HS-27A (cell line): ENCODE measurements around the gene TNXB.
"Not testable (repeated sequence)": the region's sequence is repeated elsewhere in the genome, so short reads cannot be mapped to it uniquely, and the experiment has no call there.

Experiments used
- DNase-seq: peaks from one replicate; pipeline ENCODE4 v3.0.0-alpha.2; 2012; ENCODE audit warnings: low read depth, missing footprints

TNXB gene

DNA sequence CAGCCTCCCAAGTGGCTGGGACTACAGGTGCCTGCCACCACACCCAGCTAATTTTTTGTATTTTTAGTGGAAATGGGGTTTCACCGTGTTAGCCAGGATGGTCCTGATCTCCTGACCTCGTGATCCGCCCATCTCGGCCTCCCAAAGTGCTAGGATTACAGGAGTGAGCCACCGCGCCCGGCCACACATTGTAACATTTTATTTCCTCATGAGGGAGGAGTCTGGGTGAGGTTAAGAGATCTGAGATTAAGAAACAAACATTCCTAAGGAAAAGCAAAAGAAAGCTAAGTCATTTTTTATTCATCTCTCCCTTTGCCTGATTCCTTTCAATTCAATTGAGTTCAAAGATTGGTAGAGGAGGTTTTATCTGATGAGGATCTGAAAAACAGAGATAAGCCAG is 35.1 kb upstream of the TNXB start:
- DNase-seq, result not testable (repeated sequence)

DNA sequence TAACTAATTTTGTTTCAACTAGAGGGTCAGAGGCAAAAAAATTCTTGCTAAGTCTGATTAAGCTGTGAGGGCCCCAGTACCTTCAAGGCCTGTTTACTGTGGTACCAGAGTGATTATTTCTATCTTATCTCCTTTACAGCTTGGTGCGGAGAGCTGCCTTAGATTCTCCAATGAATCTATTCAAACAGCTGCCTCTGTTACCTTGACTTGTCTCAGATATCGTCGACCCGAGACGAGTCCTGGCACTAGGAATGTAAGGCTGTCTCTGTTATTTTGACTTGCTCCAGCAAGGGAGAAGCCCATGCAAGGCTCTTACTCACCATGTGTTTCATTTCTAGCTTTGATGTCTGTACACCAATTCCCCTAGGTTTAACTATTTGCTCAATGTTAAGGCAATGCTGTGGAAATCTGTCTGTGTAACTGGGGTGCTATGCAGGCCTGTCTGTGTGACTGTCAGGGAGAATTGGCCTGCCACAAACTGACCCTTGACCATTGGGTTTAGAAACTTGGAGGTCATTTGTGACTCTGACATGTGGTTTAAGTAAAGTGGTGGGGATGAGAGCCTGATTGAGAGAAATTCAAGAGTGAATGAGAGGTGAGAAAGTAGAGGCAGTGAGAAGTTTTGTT is 31.4 kb upstream of the TNXB start:
- no peak for DNase-seq

DNA sequence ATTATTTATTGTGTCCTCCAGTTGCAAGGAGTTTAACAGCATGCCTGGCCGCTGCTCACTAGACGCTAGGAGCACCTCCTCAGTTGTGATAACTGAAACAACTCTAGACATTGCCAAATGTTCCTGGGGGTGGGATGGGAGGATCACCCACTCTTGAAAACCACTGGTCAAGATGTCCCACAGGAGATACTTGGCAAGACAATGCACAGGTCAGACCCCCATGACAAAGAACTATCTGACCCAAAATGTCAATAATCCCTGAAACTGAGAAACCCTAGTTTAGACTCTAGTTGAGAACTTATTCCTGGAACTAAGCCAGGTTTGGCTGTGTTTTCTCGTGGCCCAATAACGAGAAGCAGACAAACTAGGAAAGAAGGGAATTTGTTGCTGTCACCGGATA is 30.5 kb upstream of the TNXB start:
- no peak for DNase-seq

DNA sequence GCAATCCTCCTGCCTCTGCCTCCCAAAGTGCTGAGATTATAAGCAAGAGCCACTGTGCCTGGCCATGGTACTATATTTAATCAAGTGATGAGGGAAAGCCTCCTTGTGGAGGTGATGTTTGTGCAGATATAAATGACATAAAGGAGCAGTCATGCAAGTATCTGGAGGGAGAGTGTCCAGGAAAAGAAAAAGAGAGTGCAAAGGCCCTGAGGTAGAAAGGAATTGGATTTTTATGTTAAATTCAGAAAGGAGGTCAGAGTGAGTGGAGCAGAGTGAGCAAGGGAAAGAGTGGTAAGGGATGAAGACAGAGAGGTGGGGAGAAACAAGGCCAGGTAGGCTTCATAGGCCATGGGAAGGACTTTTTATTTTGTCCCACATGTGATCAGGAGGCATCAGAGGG is 28.3 kb upstream of the TNXB start:
- DNase-seq, result no peak

DNA sequence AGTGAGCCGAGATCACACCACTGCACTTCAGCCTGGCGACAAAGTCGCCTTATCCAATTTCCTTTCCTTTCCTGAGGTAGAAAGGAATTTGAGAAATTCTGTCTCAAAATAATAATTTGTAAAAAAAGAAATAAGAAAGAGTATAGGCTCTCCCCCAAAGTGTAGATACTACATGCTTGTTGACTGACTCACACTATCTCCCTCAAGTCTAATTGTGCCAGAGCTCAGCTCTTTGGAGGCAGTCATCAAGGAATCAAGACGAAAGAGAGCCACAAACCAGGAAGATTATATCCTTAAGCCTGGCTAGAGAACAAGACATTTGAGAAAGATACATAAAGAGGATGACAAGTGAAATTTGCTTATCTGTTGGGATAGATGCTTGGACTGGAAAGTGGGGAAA is 24.6 kb upstream of the TNXB start:
- no peak for DNase-seq

DNA sequence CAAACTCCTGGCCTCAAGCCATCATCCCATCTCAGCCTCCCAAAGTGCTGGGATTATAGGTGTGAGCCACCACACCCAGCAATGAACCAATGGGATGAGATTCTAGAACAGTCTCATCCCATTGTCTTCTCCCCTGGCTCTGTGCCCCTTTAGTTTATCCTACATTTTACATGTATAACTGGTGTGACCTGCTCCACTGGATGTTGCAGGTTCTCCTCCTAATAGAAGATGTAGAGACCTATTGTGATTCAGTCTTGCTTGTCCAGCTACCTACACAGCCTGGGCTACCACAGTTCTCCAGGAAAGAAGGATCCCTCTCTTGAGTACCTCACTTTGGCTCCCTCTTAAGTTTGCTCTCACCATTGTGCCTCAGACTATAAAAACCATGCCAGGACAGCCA is 23.0 kb upstream of the TNXB start:
- no peak for DNase-seq

DNA sequence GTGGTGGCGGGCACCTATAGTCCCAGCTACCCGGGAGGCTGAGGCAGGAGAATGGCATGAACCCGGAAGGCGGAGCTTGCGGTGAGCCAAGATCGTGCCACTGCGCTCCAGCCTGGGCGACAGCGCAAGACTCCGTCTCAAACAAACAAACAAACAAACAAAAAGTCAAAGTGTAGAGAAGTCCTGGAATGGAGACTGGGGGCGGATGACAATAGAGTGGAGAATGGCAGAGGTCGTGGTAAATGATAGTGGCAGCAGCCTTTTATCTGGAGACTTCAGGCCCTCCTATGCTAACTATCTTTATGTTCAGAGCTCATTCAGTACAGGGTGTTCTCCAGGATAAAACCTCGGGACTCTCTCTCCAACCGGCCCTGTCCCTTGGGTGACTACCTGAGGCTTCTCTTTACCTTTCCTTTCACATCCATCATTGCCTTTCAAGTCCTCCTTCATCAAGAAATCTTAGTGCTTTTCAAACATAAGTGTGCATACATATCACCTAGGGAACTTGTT is 22.4 kb upstream of the TNXB start:
- no peak for DNase-seq

DNA sequence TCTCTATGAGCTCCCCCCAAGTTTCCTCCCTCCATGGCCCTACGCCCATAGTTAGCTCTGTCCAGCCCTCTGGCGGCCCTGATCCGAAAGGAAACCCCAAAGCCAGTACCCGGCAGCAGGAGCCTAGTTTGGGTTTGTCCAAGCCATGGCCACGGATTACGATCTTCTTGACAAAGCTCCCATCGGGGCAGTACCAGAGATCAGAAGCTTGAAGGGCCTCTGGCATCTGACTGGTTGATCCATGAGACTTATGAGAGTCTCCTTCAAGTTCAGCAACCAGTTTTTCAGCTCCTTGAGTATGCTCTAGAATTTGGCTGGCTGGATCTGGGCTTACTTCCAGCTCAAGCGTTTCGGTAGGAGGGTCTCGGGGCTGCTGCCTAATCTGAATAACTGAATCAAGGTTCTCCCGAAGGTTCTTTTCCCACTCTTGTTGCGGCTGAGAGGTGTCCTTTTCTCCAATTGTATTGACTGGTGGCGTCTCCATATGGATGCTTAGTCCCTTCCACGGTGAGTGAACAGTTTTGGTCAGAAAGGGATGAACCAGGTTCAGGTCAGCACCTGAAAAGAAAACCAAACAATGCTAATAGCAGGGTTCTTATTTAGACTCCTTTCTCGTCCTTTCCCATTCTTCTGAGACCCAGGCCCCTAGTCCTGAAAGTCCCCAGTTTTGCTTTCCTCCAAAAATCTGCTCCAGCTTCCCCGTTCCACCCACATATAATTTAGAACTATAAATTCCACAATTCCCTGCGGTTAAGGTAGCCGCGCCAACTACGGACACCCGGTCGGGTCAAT is 20.4 kb upstream of the TNXB start:
- DNase-seq, result no peak

DNA sequence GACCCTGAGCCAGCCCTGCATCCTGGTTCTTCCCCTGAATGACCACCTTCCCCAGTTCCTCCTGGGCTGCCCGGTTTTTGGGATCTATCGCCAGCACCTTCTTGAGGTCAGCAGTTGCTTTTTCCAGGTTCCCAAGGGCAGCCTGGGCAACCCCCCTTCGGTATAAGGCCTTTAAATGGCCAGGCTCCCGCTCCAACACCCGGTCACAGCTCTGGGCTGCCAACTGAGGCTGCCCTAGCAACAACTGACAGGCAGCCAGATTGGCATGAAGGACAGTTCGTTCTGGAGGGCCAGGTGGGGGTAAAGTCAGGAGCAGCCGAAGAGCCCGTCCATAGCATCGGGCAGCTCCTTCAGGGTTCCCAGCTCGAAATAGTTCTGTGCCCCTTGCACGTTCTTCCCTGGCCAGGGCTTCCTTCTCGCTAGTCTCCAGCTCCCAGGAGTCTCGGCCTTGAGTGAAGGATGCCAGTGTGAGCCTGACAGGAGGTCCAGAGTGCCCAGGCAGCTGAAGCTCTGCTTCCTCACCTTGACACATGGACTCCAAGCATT is 19.7 kb upstream of the TNXB start:
- no peak for DNase-seq

DNA sequence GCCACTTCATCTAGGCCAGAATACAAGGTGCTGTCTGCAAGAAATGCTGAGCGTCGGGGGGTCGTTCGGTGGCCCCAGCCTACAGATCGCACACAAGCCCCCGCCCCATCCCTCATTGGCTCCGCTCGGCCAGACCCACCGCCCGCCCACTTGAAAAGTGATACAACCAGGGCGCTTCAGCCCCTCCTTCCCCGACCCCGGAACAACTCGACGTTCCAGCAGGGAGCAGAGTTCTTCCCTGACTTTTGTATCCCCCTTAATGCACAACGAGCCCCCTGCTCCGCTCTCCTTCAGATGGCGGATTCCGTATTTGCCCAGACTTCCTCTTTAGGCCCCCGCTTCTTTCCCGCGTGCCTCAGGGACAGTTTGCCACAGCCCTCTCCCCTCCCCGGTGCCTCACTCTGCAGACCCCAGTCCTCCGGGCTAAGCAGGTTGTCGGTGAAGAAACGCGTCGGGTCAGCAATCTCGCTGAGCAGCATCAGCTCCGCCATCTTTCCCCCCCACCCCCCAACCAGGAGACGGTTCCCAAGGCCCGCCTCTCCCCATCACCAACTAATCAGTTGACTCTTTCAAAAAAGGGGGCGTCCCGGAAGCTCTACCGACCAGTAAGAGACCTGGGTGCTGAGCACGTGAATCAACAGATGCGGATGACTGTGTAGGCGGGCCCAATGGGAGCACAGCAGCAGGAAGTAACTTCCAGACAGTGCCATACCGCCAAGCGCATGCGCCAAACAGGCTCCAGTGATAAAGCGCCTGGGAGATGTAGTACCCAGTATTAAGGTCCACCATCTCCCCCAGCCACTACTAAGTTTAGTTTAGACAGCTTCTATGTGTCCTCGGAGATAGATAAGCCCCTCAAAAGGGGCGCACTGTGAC is 18.8 kb upstream of the TNXB start, which contains the start of gene ATF6B:
Gene ATF6B, minus strand, starts transcription at position 530 of the 876 bp plus-strand sequence. Its CDS starts 39 bp downstream, at position 491.
- DNase-seq, result peak; percentile 98

DNA sequence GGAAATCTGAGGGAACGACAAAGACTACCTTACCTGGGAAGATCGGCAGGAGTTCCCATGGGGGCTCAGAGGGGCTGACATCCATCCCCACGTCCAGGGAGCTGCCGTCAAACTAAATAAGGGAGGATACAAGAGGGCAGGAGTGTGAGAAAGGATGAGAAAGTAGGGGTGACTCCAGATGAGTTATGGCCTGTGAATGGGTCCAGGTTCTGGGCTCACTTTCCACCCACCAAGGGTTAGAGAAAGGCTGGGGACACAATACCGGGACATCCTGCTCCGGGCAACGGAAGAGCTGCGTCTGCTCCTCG is 18.2 kb upstream of the TNXB start:
- DNase-seq, result no peak

DNA sequence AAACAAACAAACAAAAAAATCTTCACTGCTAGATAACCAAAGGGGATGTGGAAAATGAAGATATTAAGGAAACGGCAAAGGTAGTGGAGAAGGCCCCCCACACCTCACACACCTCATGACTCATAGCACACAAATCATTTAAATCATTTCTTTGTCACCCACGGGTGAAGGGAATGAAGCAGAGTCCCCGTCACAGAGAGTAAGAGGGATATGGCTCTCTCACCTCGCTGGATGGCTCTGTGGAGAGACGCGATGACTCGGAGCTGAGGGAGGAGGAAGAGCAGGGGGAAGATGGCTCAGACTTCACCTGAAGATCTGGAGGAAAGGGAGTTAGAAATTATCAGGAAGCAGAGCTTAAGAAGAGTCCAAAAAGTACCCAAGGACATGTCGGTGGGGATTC is 17.7 kb upstream of the TNXB start:
- no peak for DNase-seq

DNA sequence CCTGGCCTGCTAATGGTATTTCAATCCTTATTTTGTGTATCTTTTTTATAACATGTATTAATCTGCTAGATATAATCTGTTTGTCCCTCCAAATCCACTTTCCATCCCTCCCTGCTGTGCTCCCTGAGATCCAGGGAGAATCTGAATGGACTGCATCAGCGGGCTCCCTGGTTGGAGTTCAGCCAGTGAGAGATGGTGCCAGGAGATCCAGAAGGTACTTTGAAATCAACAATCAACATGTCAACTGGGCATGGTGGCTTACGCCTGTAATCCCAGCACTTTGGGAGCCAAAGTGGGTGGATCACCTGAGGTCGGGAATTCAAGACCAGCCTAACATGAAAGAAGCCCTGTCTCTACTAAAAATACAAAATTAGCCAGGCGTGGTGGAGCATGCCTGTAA is 14.5 kb upstream of the TNXB start:
- DNase-seq, result no peak

DNA sequence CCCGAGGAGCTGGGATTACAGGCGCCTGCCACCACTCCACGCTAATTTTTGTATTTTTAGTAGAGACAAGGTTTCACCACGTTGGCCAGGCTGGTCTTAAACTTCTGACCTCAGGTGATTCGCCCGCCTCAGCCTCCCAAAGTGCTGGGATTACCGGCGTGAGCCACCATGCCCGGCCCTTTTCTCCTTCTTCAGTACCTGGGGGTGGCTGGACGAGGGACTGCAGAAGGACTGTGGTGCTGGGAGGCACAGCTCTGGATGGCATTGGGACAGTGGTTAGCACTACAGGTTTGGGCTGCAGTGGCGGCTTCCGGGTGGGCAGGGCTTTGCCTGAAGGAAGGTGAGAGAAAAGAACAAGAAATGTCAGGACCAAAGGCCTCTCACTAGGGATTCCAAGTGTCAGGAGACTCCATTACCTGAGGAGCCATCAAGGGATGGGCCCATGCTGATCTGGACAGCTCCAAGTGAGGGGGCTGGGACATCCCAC is 11.5 kb upstream of the TNXB start:
- DNase-seq, result no peak

DNA sequence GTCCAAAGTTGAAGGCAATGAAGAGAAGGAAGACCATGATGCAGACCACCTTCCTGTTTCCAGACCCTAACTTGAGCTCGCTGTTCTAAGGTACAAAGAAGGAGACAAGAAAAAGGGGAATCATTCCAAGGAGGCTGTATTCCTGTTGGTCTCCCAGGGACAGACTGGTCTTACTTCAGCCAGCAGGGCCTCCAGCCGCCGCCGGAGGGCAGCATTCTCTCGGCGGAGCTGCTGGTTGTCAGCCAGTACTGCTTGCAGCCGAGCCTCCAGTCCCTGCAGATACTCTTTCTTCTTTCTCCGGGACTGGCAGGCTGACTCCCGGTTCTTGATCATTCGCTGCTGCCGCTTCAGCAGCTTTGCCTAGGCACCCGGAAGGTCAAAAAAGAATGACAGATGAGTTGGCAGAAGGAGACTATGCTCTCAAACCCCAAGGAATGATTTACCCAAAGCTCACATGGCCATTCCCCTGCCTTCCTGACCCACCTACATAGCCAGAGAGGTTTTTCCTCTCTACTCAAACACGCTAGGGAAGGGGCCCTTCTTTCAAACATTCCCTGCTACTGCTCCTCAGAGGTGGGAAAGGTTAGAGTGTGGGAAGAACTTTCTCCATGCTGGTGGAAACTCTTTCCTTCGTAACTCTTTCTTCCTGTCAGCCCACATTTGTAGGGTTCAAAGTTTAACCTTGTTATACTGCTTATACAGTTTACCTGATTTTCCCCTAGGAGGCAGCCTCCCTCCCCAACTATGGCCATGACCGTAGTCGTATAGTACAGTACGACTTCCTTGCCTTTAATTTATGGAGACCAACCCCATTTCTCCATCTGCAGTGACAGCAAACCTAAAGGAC is 9.9 kb upstream of the TNXB start:
- no peak for DNase-seq

DNA sequence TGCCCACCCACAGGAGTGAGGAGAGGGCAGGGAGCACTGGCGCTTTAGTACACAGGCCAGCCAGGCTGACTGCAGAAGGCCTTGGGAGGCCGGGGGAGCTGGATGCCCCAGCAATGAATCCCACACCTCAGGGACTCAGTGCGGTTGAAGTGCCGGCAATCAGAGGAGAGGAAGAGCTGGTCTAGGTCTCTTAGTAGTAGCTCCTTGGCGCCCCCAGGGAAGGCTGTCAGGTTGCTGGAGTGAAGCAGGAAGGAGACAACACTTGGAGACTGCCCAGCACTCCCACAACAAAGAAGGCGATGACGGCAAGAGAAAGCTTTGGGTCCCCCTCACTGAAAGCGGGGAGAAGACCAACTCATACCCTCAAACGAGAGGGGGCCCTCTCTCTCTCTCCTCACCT is 8.3 kb upstream of the TNXB start:
- DNase-seq, result no peak

DNA sequence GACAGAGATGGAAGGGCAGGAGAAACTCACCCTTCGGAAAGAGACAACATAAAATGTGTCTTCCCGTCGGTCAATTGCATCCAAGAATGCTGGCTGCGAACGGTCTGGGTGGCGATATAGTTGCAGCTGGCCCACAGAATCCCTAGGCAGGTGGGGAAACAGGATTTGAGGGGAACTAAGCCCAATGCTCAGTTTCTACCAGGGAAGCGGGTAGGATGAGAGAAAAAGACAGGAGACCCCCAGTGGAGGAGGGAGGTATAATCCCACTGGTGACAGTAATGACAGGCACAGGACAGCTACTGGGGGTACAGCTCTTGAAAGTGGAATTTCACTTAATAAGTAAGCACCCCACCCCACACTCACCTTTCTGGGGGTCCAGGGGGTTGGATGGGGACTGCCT is 7.5 kb upstream of the TNXB start:
- DNase-seq, result no peak

DNA sequence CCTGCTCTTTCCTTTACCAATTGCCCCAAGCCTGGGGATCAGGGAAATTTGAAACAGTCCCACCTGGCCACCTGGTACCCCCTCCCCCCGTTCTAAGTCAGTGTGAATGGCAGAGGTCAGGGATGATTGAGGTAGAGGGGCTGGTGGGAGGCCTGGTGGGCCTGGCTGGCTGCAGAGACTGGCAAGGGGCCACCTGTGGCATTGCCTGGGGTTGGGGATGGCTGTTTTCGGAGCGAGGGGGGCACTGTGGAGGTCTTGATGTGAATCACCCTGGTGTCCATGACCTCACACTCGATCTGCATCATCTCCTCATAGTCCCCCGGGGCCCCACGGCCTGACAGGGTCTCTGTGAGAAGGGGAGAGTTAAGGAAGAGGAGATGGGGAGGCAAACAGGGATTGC is 6.5 kb upstream of the TNXB start:
- DNase-seq, result no peak

DNA sequence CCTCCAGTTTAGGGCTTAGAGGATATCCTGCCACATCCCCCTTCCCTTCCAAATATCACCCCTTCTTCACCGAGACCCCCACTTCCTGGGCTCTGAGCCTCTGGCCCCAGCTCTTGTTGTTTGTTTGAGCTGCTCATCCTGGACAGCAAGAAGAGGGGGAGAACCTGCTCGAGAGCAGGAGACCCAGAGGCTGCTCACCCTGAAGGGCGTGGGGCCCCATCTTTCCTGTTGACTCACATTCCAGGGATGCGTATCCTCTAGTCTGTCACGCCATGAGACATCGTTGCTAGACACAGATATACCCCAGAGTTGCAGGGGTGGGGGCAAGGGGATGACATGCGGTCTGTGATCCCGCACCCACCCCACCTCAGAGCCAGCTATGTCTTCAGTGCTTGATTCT is 5.7 kb upstream of the TNXB start:
- no peak for DNase-seq

DNA sequence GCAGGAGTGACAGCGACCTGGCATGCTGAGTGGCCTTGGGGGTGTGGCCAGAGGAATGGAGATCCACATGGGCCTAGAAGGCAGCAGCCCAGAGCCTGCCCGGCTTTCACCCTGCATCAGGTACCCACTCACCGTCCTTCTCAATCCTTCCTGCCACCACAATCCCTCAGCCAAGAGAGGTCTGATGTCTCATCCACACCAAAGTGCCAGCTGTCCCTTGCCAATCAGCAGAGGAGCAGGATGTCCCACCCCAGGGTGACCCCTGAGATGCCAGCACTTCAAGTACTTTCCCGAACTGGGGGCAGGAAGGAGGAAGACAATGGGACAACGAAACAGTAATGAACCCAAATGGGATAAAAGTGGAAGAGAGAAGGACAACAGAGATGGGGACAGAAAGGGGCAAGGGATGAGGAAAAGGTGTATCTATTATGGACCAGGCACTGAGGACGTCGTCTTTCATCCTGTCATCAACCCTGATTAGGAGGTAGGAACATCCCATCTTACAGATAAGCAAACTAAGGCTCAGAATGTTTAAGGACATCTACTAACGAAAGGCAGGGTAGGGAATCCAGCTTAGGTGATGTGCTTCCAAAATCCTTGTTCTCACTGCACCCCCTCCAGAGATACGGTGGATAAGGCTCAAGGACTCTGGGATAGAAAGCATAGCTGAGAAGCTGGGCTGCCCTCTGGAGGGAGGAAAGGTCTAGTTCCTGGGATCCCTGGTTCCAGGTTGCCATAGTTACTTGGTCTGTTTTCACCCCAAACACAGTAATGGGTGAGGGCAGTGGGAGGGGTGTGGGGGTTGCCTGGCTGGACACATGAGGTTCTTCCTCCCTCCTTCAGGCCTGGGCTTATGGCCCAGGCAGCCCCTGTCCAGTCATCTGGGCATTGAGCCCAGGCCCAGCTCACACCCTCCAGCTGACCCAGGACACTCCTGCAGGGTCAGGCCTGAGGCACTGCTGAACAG is 4.5 kb upstream of the TNXB start:
- peak; percentile 95 for DNase-seq
